ENCODE data around the gene MINDY4B. TPM values are rescaled to one million over a fixed set of nuclear protein-coding genes. Genes with fewer than 3 reads are reported as not detected.

MINDY4B gene
- total and polyA plus RNA-seq, 2 of the 8 experiments (the other 6 are each of a cell fraction or from before 2014, with no cell fraction given), result not detected

DNA sequence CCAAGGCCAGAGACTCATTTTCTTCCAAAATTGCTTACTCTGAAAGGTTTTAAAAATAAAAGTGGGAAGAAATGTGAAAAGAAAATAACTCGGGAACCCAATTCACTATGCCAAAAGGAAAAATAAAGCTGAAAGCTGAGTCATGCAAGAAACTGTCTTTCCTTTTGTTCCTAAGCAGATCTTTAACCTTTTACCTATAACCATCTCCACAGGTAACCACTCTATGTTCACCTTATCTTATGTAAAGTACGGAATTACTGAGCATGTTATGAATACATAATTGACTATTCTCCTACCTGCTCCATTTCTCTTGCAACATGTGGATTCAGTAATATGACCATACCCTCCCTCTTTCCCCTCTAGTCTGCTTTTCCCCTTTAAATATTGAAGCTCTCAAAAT lies 62.0 kb downstream of the MINDY4B start:
- Histone ChIP-seq H3K4ac (replicated peaks; ENCODE audit: insufficient read length, low read depth, low read length) (no peak overlapping the region), H3K18ac (ENCODE audit: extremely low read depth, low read length) (no peak overlapping the region), H4K5ac (ENCODE audit: insufficient read length, low read depth, low read length) (no peak overlapping the region), H2BK12ac (ENCODE audit: low read depth, low read length) (no peak overlapping the region), H3K79me2 (ENCODE audit: control insufficient read depth in 1 of 2, insufficient read depth in 2 of 2, low read length in 2 of 2) (no peaks in the 10 kb centered on the region), H2AK5ac (ENCODE audit: low read depth, low read length) (no peak overlapping the region), H3K9ac (replicated peaks in 1 of 4; ENCODE audit: extremely low read depth in 1 of 4, low read depth in 3 of 4, low read length in 3 of 4) (no peak overlapping the region), H3K4me2 (ENCODE audit: insufficient read depth in 1 of 2, low read depth in 2 of 2, low read length in 2 of 2) (no peak overlapping the region), H3K56ac (replicated peaks; ENCODE audit: insufficient read length, low read depth, low read length) (no peak overlapping the region), H3K4me3 (ENCODE audit: extremely low read depth in 1 of 4, insufficient read depth in 2 of 4, low read depth in 3 of 4, low read length in 4 of 4) (no peak overlapping the region), H3K27me3 (replicated peaks in 1 of 4; ENCODE audit: control insufficient read depth in 3 of 4, extremely low read depth in 1 of 4, insufficient read depth in 3 of 4, low read length in 3 of 4) (peaks cover 5 to 13% (median 10%) of the 10 kb centered on the region in 4 experiments; a peak in 5 of 7 replicates), H2BK5ac (ENCODE audit: low read depth, low read length) (no peak overlapping the region), H2BK15ac (ENCODE audit: low read length) (no peak overlapping the region), H4K20me1 (replicated peaks in 1 of 2; ENCODE audit: control insufficient read depth in 1 of 2, insufficient read depth in 2 of 2, low read length in 2 of 2) (no peaks in the 10 kb centered on the region), H3K14ac (ENCODE audit: insufficient read length) (no peak overlapping the region), H2AFZ (ENCODE audit: low read length) (no peak overlapping the region), H4K8ac (ENCODE audit: extremely low read depth, insufficient read depth, low read length) (no peak overlapping the region), H3K23ac (ENCODE audit: insufficient read length) (no peak overlapping the region), H3K9me3 (ENCODE audit: insufficient read depth in 2 of 2, low read depth in 1 of 2, low read length in 1 of 2) (no peaks in the 10 kb centered on the region), H3K4me1 (replicated peaks in 1 of 4; ENCODE audit: control insufficient read depth in 3 of 4, insufficient read depth in 4 of 4, low read length in 3 of 4) (peaks cover 0 to 3% (median 1%) of the 10 kb centered on the region in 4 experiments; a peak in 2 of 7 replicates), H4K91ac (replicated peaks; ENCODE audit: insufficient read length, low read length) (no peak overlapping the region), H3K79me1 (ENCODE audit: low read depth, low read length) (no peaks in the 10 kb centered on the region), H3K23me2 (ENCODE audit: low read depth, low read length) (peaks cover 2% of the 10 kb centered on the region; the same call in 1 of the 2 replicates), H3K27ac (ENCODE audit: low read depth, low read length) (no peak overlapping the region), H2BK120ac (replicated peaks; ENCODE audit: low read depth, low read length) (no peak overlapping the region), H2BK20ac (ENCODE audit: low read length) (no peak overlapping the region), H3K36me3 (ENCODE audit: control insufficient read depth in 2 of 4, insufficient read depth in 4 of 4, low read length in 3 of 4) (no peaks in the 10 kb centered on the region)
- FAIRE-seq (no peak), DNase-seq (ENCODE audit: low read depth in 1 of 2, low spot score in 2 of 2) (no peak)
- ChIA-PET POLR2A (ENCODE audit: partially characterized antibody) (interaction anchor here (1.3 kb wide), 1 partner anchor 297 kb away, joined by 3 read pairs; the partner anchor contains the start of gene SERP1), CTCF (ENCODE audit: partially characterized antibody) (interaction anchor here (0.8 to 2.8 kb wide), 5 partner anchors 9 to 55 kb away, joined by 3 to 12 read pairs (median 5); no protein-coding TSS in a partner anchor)
- no peak for TF ChIP-seq RBBP5 (IDR thresholded peaks at IDR 0.05; ENCODE audit: borderline replicate concordance, low read depth, low read length)
- no peak for TF ChIP-seq RNF2 (IDR thresholded peaks at IDR 0.05; ENCODE audit: borderline replicate concordance, low read depth, low read length, missing control alignments, poor library complexity, severe bottlenecking)
- no peak for TF ChIP-seq RFX5 (IDR thresholded peaks at IDR 0.05; ENCODE audit: borderline replicate concordance, low read depth, low read length)
- TF ChIP-seq SIRT6 (IDR thresholded peaks at IDR 0.05; ENCODE audit: low read length), result no peak
- no peak for TF ChIP-seq EGR1 (IDR thresholded peaks at IDR 0.05; ENCODE audit: borderline replicate concordance, low read depth, low read length)
- no peak for TF ChIP-seq CREB1 (IDR thresholded peaks at IDR 0.05)
- TF ChIP-seq NRF1 (IDR thresholded peaks at IDR 0.05; ENCODE audit: low read depth, low read length), result no peak
- TF ChIP-seq EP300 (IDR thresholded peaks at IDR 0.05; ENCODE audit: borderline replicate concordance in 1 of 2, low read depth in 2 of 2, low read length in 2 of 2), result no peak
- no peak for TF ChIP-seq JUND (IDR thresholded peaks at IDR 0.05; ENCODE audit: low read length)
- no peak for TF ChIP-seq KDM1A (IDR thresholded peaks at IDR 0.05; ENCODE audit: borderline replicate concordance, low read length)
- TF ChIP-seq GTF2F1 (IDR thresholded peaks at IDR 0.05; ENCODE audit: borderline replicate concordance, low read depth, low read length), result no peak
- 70% methylated on average over 2 of the region's 2 CpGs; no CpG with 5 or more reads in 1 of the 2 experiments for WGBS, 2 experiments (ENCODE audit: extremely low coverage in 1 of 2, insufficient coverage in 1 of 2, insufficient read length in 1 of 2, insufficient replicate concordance in 2 of 2, low coverage in 1 of 2, low lambda C conversion rate in 2 of 2, missing lambda C conversion rate in 1 of 2)

All from H1 (cell line).